GM21825 (cell line): ENCODE measurements around the gene KRT3.
"Not testable (repeated sequence)": the region's sequence is repeated elsewhere in the genome, so short reads cannot be mapped to it uniquely, and the experiment has no call there.

Experiments used
- ATAC-seq: cut with Tn5 transposase; IDR thresholded peaks from one replicate; pipeline ENCODE4 v1.9.1; 2021; ENCODE audit warnings: mild to moderate bottlenecking, moderate library complexity; ENCODE audit not compliant: unreplicated experiment

KRT3 gene

GRCh38 chr12:52763036-52763659 lies 32.8 kb downstream of the KRT3 start:
- no peak for ATAC-seq

- ATAC-seq = no peak
Measured at GRCh38 chr12:52761802-52762201, 34.1 kb downstream of the KRT3 start.

DNA sequence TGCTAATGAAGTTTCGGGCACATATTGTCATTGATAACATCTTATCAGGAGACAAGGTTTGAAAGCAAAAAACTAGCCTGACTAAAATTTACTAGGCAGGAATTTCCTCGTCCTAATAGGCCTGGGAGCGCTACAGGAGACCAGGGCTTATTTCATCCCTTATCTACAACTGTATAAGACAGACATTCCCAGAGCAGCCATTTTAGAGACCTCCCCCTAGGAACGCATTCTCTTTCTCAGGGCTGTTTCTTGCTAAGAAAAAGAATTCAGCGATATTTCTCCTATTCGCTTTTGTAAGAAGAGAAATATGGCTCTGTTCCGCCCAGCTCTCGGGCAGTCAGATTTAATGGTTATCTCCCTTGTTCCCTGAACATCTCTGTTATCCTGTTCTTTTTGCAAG lies 34.7 kb downstream of the KRT3 start:
- not testable (repeated sequence) for ATAC-seq

GRCh38 chr12:52760623-52761022 lies 35.3 kb downstream of the KRT3 start:
- no peak for ATAC-seq

DNA sequence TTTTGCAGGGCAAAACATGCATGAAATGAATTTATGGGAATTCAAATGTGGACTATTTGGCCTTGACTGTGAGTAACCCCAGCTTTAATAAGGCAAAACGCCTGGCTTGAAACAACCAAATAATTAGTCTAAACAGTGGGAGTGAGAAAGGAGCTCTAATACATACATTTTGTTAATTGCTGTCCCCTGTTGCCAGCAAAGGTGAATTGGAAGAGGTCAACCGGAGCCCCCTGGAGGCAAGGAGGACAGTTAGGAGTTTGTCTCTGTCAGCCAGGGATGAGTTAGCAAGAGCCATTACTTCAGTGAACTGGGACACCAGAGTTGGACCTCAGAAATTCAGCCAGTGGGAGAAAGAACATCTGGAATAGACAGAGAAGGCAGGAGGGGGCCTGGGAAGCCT lies 36.2 kb downstream of the KRT3 start:
- ATAC-seq = no peak

- ATAC-seq = no peak
Measured at GRCh38 chr12:52759218-52759617, 36.7 kb downstream of the KRT3 start.

- no peak for ATAC-seq
Measured at GRCh38 chr12:52757449-52758176, 38.3 kb downstream of the KRT3 start.

- no peak for ATAC-seq
Measured at GRCh38 chr12:52756281-52756960, 39.5 kb downstream of the KRT3 start.

DNA sequence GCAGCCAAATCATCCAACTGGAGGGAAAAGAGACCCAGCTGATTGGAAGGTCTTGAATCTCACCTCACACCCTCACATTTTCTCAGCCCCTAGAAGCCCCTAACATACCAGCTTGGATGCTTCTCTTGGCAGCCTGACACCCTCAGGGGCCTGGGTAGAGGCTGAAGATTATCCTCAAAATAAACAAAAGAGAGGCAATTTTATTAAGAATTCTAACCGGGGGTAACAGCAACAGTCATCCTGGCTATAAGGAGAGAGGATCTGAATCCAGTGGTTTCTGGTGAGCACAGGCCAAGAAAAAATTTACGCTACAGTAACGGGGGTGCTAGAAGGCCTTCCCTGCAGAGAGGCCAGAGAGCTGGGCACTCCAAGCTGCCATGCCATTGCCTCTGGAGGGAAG lies 40.4 kb downstream of the KRT3 start:
- no peak for ATAC-seq

DNA sequence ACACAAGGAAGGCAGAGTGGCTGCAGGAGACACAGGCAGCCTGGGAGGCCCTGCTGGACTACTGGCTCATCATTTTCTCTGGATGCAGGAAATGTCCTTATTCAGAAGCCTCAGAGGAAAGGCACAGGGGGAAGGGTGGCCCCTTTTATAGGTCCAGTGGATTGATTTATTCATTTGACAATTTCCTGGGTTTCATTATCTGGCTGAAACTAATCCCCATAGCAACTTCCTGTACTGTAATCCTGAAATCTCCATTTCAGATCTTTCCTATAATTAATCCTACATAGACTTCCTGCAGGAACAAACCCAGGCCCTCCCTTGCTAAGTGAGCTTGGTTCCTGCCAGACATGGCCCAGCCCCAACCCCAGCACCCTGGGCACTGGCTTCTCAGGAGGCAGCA lies 41.8 kb downstream of the KRT3 start:
- no peak for ATAC-seq

- no peak for ATAC-seq
Measured at GRCh38 chr12:52753283-52753682, 42.6 kb downstream of the KRT3 start.

GRCh38 chr12:52752516-52752915 lies 43.4 kb downstream of the KRT3 start:
- ATAC-seq = no peak

DNA sequence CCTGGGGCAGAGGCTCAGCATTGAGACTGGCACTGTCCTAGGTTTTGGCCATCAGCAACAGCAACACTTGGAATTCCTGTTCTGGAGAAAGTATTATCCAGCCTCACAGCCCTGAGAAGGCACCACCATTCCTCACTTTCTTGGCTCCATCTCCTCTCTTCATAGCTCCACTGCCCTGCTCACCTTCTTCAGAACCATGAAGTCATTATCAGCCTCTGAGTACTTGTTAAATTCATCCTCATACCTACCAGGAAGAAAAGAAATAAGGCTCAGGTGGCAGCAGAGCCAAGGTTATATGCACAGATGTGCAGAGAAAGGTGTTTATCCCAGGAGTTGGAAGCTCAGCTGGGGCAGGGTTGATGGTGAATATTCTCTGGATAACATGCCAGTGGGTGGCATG lies 44.1 kb downstream of the KRT3 start:
- no peak for ATAC-seq

DNA sequence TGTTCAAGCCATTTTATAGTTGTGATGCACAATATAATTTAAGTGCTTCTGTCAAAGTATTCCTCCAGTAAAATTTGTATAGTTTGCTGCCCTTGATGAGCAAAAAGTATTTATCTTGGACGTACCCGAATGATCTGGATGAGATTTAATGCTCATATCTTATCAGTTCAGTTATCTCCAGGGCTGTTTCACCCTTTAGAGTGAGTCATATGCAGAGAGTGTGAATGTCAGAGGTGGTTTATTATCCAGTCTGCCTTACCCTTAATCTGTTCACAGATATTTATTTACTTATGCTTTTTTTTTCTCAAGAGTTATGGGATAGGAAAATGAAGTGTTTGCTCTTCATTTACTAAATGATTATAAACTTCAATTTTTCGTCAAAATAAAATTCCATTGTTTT lies 45.4 kb downstream of the KRT3 start:
- not testable (repeated sequence) for ATAC-seq

GRCh38 chr12:52749827-52750226 lies 46.1 kb downstream of the KRT3 start:
- no peak for ATAC-seq

DNA sequence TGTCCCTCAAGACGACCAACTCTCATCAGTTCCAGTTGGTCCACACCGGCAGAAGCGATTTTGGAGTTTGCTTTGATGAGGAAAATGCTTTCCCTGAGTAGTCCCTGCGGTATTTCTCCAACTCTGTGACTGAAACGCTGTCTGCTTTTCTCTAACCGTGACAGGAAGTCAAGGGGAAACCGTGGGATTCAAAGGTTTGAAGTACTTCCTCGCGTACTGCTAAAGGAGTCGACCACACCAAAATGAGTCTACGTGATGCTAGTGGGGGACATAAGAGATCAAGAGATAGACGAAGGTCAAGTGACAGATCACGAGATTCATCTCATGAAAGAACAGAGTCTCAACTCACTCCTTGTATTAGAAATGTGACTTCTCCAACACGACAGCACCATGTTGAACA lies 47.3 kb downstream of the KRT3 start:
- ATAC-seq = no peak

- no peak for ATAC-seq
Measured at GRCh38 chr12:52745554-52745953, 50.4 kb downstream of the KRT3 start.

GRCh38 chr12:52744493-52745156 lies 51.3 kb downstream of the KRT3 start:
- ATAC-seq = no peak

- ATAC-seq = no peak
Measured at GRCh38 chr12:52742822-52743457, 53.0 kb downstream of the KRT3 start.

- ATAC-seq = no peak
Measured at GRCh38 chr12:52742196-52742580, 53.7 kb downstream of the KRT3 start.
